Adrenal gland (tissue), 5 donors: Measurements from ENCODE around the gene SAMD4A.

Experiments
- CTCF ChIP-seq, 6 experiments: fragments of 450-650 bp in 4 of 6; fragments of 200-600 bp in 2 of 6; sonication (generic) in 1 of 6; IDR thresholded peaks; 1 replicate in 5 of 6; 2 replicates in 1 of 6; pipeline versions ENCODE4 v1.5.1 to v1.8.0; 2016 to 2021; ENCODE audit warnings: antibody characterized with exemption in 6 of 6, mild to moderate bottlenecking in 2 of 6, moderate library complexity in 1 of 6
- POLR2A ChIP-seq, 2 donors: fragments of 450-650 bp; IDR thresholded peaks; one replicate each; pipeline ENCODE4 v1.6.1; 2017; ENCODE audit warnings: antibody characterized with exemption in 2 of 2, mild to moderate bottlenecking in 2 of 2, moderate library complexity in 1 of 2
- donor health status: DM: no; HTN: no; CAD: no.

GRCh38 chr14:54767139-54767431 is 200.2 kb downstream of the SAMD4A start:
- TF ChIP-seq CTCF (IDR thresholded peaks at IDR 0.05) (no peak), POLR2A (IDR thresholded peaks at IDR 0.05) (no peak)
